Myocyte (in vitro differentiated cells): Measurements from ENCODE around the gene LRCH1. TPM values are rescaled to one million over a fixed set of nuclear protein-coding genes. Genes with fewer than 3 reads are reported as not detected.
A peak's percentile ranks its signal among the peaks of the same experiment; 100 is the strongest.

Source experiments
- DNase-seq: peaks from one replicate; pipeline ENCODE4 v3.0.0-alpha.2; 2012; ENCODE audit warnings: low read depth
- total RNA-seq: library from RNA; depleted of rRNA; stranded (reverse); fragments of >200 nt; gene quantifications from 2 replicates; pipeline ENCODE4 v1.2.3, GENCODE V29; 2014

Gene LRCH1
- total RNA-seq, 1 donor from 2014 or later, result 11.8 TPM

DNA sequence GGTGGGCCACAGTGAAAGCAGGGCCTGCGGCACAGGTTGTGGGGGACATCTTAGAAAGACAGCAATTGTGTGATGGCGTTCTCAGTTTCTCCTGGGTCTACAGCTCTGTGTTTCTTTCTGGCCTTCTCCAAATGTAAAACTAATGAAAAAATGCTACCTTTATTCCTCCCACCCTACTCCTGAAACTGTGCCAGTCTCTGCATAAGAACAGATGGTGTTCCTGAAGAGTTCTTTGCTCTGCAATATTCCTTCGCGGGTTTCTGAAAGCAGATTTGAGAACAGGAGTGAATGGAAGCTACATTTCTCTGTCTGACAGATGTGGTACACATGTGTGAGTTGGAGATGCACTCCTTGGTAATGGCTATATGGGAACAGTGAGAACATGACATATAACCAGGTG lies 18.0 kb upstream of the LRCH1 start:
- DNase-seq, result no peak

DNA sequence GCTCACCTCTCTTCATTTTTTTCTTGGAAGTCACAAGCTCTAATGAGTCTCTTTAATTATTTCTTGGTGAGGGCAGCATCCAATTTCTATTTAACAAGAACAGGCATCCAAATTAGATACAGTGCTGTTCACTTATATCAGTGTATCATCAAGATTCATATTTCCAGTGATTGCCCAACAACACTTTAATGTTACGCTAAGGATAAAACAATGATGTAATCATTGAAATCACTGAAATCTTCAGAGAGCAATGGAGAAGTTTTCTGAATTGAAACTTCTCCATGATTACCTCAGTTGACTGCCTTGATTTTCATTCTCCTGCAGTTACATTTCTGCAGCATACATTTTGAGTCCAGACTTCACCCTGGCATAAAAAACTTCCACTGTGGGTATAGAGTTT lies 17.1 kb upstream of the LRCH1 start:
- no peak for DNase-seq

DNA sequence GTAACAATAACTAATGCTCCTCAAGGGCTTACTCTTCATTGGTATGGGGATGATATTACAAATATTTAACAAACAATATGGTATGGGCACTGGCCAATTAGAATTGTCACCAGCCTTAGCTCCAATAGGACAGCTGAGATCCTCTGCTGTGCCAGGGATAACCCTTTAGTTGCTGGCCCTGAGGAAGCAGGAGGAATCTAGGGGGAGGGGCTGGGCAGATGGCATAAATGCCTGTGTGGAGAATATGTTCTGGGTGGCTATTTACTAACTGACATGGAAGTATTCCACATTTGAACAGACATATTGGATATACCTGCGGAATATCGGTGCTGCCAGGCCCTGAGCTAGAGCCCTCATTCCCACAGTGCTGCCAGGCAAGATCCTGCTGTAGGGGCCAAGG lies 16.6 kb upstream of the LRCH1 start:
- no peak for DNase-seq

DNA sequence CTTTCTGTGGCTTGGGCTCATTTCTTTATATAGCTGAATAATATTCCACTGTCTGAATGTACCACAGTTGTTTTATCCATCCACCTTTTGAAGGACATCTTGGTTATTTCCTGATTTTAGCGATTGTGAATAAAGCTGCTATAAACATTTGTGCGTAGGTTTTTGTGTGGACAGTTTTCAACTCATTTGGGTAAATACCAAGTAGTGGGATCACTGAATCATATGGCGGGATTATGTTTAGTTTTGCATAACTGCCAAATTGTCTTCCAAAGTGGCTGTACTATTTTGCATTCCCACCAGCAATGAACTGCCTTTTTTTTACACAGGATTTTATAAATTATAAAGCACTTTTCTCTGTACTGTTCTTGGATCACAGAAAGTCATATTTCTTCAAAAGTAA lies 13.7 kb upstream of the LRCH1 start:
- no peak for DNase-seq

DNA sequence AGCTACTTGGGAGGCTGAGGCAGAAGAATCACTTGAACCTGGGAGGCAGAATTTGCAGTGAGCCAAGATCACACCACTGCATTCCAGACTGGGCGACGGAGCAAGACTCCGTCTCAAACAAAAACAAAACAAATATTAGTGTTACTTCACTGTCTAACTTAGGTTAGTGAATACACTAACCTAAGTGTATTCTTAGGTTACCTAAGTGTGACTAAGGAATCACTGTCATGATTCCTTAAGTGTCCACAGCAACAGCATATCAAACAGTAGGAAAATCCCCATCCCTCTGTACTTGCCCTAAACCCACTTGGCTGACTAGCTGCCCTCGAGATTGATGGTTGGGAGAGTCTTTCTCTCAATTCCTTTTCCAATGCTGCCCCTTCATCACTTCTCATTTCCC lies 11.8 kb upstream of the LRCH1 start:
- no peak for DNase-seq

DNA sequence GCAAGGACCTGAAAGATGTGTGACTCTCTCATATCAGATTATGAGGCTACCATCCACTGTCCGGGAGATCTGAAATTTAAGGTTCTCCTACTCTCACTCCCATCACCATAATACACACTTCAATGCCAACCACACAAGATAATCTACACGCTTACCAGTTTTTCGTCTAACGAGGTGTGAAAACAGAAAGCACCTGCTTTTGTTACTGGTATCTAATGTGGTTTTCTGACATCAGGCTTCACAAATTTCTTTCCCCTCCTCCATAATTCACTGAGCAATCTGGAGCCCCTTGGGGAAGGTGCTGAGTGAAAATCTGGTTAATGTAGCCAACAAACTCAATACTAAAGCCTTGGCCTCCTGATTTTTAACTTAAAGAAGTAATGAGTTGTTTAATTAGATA lies 10.1 kb upstream of the LRCH1 start:
- no peak for DNase-seq

DNA sequence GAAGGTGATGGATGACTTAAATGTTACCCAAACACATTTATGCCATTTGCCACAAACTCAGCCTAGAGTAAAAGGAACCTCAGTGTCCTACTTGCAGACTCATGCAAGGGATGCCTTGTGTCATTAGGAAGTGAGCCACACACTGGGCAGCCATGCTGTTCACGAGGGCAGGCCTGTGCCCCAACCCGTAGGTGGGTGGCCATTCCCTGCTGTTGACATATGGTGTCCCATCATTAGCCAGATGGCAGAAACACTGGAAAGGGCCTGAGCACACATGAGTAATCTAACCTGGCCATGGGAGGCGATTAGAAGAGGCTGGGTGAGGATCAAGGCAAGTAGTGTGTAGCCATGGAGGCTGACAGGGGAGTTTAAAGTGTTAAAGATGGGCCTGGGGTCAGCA lies 9.7 kb upstream of the LRCH1 start:
- no peak for DNase-seq

DNA sequence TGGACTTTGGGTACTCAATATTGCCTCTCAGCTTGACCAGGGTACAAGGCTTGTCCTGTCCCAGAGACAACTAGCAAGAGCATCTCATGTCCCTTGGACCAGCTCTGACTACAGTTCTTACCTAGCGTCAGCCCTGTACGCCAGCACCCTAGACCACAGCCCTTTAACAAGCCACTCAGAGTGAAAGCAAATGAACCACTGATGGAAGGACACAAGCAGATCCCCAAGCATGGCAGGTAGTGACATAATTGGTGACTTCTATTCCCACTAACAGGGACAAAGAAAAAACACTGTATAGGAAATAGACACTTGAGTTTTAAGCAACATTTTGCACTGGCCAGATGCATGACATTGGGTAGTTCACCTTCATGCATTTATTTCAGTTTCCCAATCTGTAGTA lies 8.8 kb upstream of the LRCH1 start:
- DNase-seq, result no peak

DNA sequence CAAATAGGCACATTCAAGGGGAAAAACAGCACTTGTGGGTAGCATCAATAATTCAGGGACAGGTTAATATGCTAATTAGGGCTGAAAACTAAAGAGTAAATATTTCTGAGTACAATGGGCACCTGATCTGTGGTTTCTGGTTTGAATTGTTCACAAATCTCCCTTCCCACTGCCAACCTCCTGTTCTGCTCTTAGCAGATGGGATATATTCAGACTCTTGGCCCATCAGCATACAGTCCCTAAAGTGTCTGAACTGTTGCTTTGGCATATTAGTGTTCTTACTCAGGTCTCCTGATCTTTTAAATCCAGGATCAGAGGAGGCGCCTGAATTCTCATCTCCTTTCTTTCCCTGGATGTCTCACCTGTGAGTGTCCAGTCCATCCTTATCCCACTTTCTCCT lies 8.2 kb upstream of the LRCH1 start:
- DNase-seq, result no peak

DNA sequence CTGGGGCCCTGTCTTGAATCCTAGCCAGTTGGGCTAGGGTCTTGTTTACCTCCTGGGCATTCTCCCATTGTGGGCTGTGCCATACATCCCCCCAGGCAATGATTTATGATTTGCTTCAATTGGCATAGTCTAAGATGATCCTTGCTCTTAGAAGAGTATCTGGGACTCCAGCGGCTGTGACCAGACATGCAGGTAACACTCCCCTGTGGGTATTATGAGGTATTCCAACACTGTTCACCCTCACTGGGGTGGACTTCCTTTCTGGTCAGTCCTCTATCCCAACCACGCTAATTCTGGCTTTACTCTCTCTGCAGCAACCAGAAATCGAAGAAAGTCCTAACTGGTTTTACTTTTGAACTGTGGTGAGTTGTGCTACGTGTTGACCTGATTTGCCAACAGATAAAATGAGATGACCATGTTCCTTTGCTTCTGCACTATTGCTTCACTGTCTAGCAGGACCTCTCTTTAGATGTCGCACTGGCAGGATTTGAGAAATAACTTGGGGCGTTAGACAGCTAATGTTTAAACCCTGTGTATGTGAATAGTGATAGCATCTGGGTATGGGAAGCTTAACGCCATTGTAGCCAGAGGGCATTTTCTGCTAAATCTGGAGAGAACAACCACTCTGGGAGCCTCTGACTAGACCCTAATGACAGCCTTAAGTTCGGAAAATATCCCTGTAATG lies 6.7 kb upstream of the LRCH1 start:
- no peak for DNase-seq

DNA sequence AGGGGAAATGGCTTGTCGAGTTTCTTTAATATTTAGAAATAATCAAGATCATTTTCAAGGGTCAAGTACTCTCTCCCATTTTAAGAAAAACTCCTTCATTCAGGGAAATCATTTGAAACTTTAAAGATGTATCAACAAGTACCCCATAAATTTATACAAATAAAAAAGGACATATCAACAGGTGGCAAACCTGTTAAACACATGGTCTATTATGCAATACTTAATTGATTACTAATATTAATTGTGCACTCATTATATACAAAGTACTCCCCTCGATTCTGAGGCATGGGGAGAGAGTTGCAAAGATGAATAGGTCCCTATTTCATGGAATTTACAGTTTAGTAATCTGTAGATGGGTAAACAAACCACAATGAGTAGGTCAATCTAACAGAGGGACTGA lies 2.1 kb upstream of the LRCH1 start:
- DNase-seq, result no peak

DNA sequence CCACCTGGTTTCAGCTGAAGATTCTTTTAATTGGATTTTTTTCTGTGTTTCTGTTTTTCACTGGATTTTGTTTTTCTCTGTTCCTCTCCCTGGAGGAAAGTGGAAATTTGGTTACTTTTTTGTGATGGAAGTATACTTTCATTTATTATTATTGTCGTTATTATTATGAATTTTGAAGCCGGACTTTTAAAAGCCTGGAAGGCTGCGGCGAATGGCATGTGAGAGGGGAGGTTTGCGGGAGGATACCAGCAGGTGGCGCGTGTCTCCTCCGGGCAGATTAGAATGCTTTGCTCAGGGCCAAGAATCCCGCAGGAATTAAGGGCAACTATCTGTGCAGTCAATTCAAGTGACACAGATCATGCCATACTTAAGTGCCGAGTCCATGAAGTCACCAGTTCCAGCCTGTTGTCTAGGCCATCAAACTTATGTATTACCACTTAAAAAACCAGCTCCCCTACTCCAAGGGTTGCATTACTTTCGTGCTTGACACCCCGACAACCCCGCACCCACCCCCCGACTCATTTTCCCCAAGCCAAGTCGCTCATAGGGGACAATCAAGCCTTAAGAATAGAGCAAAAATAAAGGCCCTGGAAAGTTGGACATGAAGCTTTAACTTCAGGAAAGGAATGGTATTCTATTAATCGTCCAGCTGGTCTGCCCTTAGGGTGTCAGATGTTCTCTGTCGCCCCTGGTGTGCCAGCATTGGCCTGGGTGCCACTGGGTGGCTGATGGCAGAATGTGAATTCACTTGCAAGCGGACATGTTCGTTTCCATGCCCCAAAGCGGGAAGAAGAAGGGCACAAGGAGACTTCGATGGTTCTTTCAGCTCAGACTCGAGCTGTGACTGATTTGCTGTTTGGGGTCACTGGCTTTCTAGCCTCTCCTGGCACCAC lies 1.3 kb upstream of the LRCH1 start:
- DNase-seq, result peak; percentile 88

DNA sequence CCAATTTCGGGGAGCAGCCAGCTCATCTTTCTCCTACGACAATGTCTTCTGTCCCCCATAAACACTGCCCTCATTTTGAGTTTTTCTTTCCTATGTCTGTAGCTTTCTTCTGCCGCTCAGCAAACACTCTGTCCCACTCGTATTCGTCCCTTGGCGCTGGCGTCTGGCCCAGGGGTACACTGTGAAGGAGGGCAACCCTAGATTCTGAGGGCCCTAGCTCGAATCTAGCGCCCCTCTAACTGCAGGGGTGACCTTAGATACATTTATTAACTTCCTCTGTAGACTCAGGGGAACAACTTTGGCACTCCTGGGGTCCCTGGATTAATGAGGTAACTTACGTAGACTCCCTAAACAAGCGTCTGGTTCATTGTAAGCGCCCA lies 677 bp upstream of the LRCH1 start:
- no peak for DNase-seq

DNA sequence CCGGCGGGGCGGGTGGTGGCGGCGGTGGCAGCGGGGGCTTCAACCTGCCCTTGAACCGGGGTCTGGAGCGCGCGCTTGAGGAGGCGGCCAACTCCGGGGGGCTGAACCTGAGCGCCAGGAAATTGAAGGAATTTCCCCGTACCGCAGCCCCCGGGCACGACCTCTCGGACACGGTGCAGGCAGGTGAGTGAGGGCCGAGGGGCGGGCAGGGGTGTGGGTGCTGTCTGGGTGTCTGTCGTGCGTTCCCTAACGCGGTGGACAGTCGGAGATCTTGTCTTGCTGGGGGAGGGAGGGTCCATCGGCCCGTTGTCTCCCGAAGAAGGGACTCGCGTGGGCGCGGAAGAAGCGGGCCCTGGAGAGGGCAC lies 533 bp downstream of the LRCH1 start:
- DNase-seq, result no peak

DNA sequence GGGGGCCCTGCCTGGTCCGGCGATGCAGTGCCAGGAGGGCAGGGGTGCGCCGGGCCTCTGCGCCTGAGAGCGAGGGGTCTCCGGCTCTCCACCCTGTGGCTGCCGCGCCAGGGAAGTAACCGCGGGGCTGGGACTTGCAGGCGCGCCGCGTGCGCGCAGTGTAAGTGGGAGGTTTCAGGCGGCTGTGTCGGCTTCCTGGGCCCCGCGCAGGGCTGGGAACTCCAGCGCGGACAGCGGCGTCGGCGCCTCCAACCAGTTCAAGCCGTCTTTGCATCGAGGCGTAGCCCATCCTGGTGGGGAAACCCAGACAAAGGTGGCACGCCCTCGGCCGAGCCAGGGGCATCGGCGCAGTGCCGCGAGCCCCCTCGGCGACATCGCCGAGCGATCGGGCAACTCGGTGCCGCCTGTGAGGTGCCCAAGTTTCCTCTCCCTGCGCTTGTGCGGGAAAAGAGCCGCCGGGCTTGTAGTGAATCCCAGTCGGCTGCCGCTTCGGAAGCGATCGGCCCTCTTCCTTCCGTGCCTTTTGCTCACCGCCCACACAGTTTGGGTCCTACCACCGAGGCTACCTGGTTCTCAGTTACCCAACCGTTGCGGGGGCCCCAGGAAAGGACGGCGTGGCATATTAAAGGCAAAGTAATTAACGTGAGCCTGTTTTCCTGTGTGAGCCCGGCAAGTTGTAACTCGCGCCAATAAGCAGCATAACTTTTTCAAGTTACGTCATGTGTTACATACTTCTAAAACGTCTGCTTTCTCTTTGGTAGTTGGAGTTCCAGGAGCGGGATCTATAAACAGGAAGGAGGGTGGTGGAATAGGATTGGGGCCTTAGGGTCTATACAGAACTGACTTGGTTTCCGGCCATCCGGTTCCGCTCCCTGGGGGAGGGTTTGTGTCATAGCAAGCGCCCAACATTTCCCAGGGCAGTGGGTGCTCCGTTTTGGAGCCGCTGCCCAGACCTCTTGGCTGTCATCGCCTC lies 1.2 kb downstream of the LRCH1 start:
- peak; percentile 70 for DNase-seq

DNA sequence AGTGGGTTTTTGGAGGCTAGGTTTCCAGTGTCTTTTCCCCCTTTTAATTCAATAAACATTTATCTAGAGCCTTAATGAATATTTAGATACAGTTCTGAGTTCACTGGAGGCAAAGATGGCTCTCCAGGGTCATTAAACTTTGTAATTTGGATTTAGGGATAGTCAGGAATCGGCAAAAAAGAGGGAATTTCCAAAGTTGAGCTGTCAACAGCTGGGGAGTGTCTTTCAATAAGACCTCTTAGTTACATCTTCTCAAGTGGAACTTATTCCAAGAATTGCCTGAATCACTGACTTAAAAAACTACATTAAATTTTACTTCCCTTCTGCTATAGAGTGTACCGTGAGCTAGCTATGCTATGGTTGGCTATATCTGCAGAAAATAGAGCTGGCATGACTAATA lies 2.0 kb downstream of the LRCH1 start:
- DNase-seq, result no peak

DNA sequence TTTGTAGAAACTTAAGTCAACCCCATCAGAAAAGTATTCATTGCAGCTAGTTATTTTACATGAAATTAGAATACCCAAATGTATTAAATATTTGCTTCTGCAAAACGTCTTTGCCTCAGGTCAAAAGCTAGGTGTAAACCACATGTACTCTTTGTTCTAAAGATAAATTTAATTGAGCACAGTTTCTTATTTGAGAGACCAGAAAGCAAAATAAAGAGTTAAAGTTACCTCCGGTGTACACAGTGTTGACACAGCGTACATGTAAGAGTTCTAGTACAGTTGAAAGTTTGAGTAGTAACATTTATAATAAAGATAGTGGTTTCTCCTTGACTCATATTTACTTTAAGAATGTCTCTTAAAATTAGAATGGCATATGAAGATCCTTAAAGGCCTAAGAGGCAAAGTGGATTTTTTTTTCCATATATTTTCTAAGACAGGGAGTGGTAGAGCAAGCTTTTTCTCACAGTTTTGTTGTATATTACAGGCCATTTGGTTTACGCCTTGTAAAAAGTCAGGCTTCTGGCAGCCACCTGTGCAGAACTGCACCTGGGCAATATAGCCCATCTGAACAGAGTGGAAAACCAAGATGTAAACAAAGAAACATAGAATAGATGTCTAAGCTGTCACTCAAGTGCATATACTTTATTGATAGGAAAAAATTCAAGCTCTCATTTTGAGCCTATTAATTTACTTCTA lies 2.9 kb downstream of the LRCH1 start:
- DNase-seq, result no peak

DNA sequence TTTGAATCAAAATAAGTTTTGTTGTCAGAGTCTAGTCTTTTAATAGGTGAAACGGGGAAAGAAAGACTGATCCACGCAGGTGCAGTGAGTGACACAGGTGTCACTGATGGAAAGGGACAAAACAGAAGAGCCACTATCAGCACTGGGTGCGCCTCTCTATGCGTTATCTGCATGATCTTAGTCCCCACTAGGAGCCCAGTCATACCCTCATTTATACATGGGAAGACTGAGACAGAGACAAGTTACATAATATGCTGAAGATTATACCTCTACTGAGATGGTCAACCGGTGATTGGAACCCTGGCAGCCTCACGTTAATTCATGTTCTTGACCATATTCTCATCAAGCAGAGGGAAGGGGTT lies 3.4 kb downstream of the LRCH1 start:
- DNase-seq, result no peak

DNA sequence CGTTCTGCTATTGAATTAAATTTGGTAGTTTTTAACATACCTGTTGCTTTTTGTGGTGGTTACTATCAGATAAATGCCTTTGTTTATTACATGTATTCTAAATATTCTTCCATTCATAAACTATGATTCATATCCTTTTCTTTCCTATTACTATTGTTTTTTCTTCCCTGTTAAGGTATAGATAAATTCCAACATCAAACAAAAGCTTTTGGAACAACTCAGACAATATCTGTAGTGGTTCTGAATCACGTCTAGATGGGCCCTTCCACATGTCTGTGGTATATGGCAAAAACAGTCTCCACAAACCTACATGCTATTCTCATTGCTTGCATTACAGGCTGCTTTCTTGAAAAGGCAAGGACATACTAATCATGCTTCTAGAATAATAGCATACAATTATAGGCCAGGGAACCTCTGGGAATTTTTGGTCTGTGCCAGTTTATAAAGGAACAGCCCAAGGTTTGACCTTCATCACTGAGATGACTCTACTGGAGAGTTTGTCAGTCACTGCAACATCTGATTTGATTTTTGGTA lies 6.4 kb downstream of the LRCH1 start:
- no peak for DNase-seq

DNA sequence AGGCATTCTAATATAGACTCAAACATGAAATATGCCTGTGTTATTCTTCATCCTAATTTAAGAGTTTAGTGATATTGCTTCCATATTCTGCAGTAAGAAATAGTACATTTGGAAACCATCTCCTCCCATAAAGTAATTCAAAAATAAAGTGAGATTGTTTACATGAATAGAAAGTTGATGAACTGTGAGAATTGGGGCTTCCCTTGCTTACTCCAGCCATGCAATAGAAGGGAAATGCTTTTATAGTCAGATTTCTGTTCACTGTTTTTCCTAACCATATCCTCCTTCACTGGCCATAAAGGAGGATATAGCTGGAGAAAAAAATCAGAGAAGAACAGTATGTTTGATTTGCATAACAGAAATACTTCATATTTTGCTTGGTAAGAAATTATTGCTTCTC lies 7.8 kb downstream of the LRCH1 start:
- no peak for DNase-seq

DNA sequence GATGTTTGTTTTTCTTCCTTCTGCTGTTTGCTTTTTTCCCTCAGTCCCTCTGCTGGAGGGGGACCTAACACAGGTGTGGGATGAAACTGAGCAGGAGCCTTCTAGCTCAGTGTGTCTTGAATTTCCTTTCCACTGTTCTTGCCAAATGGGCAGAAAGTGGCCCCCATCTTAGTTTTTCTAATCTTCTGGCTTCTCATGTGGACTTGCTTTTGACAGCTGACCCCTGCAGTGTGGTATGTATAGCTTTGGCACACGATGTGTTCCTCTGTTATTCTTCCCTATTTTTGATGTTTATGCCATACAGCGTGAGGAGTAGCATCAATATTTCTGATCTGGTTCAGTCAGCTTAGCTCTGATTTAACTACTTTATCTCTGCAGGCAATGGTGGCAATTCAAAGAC lies 8.3 kb downstream of the LRCH1 start:
- no peak for DNase-seq
